GM10248 (cell line): ENCODE data around the gene CFAP100.

ENCODE experiments used
- CTCF ChIA-PET: fragments of 300-600 bp; sonication (Branson Sonifier 250); formaldehyde crosslinking; extraction: SDS; loops from one replicate; lab custom pipeline; 2021; ENCODE audit warnings: antibody characterized with exemption; lab: Yijun Ruan, JAX
- POLR2A ChIA-PET: fragments of 350-650 bp; sonication (Branson Sonifier 250); formaldehyde crosslinking; extraction: SDS; loops from one replicate; lab custom pipeline; 2020; ENCODE audit warnings: antibody characterized with exemption; lab: Yijun Ruan, JAX
- DNase-seq: peaks from one replicate; pipeline ENCODE4 v3.0.0; 2012; ENCODE audit errors: extremely low spot score
- CTCF ChIP-seq: IDR thresholded peaks from 2 replicates; pipeline ENCODE4 v1.5.1; 2012; ENCODE audit warnings: mild to moderate bottlenecking, low read depth; ENCODE audit errors: extremely low read depth, missing control alignments, control extremely low read depth

The CFAP100 gene

DNA sequence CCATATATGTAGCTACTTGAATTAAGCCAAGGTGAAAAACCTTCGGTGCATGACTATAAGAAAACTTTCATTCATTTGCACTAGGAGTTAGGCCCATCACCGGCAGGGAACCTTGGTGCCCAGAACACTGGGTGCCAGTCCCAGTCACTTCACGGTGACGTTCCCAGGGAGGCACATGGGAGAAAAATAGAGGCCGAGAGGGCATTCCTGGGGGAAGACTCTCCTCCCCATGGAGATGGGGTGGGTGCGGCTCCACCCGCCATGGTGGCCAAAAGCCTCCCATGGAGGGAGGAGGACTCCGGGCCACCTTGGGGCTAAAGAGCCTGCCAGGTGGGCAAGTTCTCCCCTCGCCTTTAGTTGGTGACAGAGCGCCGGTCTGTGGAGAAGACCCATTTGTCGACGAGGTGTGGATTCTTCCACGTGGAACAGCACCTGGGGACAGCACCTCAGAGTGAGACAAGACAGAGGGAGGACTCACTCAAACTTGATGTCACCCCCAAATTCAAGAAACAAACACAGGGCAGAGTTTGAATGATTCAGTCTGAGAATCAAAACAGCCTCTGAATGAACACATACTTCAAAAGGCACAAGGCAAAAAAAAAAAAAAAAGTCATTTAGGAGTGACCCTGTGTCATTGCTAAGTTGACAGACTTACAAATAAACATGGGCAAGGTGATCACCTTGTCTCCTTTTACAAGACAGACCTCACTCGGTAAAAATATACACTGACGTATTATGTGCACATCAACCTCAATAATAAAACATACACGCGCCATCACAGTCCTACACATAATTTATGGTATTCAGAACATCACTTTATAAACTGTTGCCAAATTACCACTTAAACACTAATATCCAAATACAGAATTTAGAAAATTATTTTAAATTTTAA, 42.4 kb downstream of the CFAP100 start:
- DNase-seq = no peak
- ChIA-PET CTCF (interaction anchor here (4.0 kb wide), 1 partner anchor 9 kb away, joined by 14 read pairs; no protein-coding TSS in a partner anchor), POLR2A (no interaction called here)
- no peak for TF ChIP-seq CTCF

DNA sequence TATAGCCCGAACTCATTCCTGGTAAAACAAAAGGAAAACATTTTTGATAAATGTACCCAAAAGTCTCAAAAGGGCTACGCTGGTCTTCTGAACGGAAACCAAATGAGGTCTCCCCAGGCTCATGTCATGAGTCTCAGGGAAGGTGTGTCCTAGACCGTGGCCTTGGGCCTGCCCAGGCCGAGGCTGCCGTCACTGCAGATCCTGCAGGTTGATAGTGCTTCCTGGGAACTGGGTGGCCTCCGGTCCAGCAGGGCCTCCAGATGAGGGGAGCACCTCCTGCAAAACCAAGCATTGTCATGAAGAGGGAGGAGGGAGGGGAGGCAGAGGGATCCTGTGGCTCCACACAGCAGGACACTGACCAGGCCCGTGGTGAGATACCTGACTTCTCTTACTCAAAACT, 43.5 kb downstream of the CFAP100 start:
- no peak for DNase-seq
- POLR2A ChIA-PET = no interaction called here
- CTCF ChIA-PET = no interaction called here
- no peak for TF ChIP-seq CTCF

DNA sequence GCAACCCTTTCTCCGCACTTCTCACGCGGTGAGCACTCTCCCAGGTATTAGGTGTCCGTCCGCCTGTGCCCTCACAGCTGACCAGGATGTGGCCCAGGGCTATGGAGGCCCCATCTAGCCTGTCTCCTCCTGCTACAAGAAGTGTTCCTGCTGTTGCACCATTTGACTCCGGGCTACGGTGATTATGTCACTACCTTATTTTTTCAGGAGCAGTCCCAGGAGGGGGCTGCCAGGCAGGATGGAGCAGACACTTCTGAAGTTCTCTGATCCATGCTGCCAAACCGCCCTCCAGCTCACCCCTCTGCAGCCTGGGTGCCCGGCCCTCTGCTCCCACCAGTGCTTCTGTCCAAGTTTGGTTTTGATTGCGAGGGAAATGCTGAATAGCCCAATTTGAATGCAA, 44.0 kb downstream of the CFAP100 start:
- ChIA-PET POLR2A (no interaction called here), CTCF (interaction anchor here (1.9 kb wide), 1 partner anchor 23 kb away, joined by 4 read pairs; no protein-coding TSS in a partner anchor)
- TF ChIP-seq CTCF = no peak
- no peak for DNase-seq

GRCh38 chr3:126439346-126439967, 44.7 kb downstream of the CFAP100 start:
- ChIA-PET POLR2A (no interaction called here), CTCF (interaction anchor here (1.0 to 1.9 kb wide), 3 partner anchors 9 to 22 kb away, joined by 3 to 4 read pairs (median 4); no protein-coding TSS in a partner anchor)
- no peak for DNase-seq
- TF ChIP-seq CTCF = no peak

DNA sequence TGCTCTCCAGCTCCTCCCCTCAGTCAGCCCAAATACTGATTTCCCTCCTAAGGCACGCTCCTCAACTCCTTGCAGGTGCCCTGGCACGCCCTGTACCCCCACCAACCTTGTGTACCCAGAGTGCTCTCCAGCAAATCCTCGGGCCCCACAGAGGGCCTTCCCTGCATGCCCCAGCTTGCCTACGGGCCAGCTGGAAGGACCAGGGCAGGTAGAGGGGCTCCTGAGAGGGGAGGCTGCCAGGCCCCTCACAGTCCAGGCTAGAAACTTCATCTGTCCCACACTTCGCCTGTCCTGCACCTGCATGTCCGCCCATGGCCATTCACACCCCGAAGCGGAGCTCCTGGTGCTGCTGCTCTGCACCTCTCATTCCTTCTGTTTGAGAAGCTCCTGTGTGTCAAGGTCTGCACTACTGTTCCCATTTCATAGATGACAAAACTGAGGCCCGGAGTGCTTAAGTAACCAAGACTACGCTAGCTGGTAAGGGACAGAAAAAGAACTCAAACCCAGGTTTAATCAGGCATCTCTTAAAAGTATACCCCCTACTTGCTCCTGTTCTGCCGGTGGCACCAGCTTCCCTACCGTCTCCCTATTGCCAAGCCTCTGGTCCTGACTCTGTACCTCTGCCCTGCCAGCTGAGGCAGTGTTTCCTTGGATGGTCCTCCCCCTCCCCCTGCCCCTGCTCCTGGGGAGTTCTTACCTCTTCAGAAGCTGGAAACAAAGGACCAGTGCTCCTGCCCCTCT, 45.4 kb downstream of the CFAP100 start:
- DNase-seq = no peak
- ChIA-PET CTCF (interaction anchor here (1.0 to 1.9 kb wide), 3 partner anchors 10 to 22 kb away, joined by 3 to 4 read pairs (median 4); no protein-coding TSS in a partner anchor), POLR2A (no interaction called here)
- TF ChIP-seq CTCF = no peak

GRCh38 chr3:126440709-126440995, 45.9 kb downstream of the CFAP100 start:
- POLR2A ChIA-PET = no interaction called here
- no peak for DNase-seq
- no peak for TF ChIP-seq CTCF
- CTCF ChIA-PET = interaction anchor here (1.0 kb wide), 1 partner anchor 10 kb away, joined by 3 read pairs; no protein-coding TSS in a partner anchor
